Left renal cortex interstitium (tissue), 4 donors: ENCODE results near the gene IQCK. TPM values are rescaled to one million over a fixed set of nuclear protein-coding genes. Genes with fewer than 3 reads are reported as not detected.

Source experiments
- DNase-seq, 4 donors: peaks; one replicate each; pipeline ENCODE4 v3.0.0-alpha.2; 2013; ENCODE audit warnings: low read depth in 4 of 4, low spot score in 2 of 4, missing footprints in 1 of 4
- polyA plus RNA-seq, 4 donors: library from polyadenylated mRNA; unstranded; fragments of 120-200 nt; gene quantifications; one replicate each; pipeline ENCODE4 v1.2.1, GENCODE V29; 2013; ENCODE audit not compliant: insufficient read length in 4 of 4

IQCK gene
- polyA plus RNA-seq, 4 donors, result 44.7 to 49.6 (median 46.6) TPM

DNA sequence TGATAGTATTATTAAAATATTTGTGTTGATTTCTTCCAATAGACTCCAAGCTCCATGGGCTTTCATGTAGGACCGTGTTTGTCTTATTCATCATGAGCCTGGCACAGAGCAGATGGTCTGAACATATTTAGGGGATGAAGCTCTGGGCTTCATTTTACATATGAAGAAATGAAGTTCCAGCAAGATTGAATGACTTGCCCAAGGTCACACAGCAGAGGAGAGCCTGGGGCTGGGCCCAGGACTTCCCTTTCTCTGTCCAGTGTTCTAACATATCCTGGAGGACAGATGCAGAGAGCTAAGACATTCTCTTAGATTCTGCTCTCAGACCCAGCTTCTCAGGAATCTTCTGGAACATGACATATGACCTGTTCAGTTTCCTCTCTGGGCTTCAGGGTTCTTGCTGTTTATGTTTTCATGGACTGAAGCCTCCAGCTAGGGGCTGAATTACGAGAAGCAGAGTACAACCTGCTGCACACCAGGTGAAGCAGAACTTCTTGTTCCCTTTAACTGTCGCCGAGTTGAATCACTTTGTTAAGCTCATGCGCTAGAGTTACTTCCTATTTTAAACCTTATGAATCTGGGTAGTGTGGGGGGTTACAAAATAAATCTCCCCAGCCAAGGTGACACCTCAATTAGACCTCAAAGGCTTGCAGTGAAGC is 113.0 kb downstream of the IQCK start:
- no peak for DNase-seq

GRCh38 chr16:19831678-19832077 is 113.6 kb downstream of the IQCK start:
- no peak for DNase-seq

GRCh38 chr16:19833176-19833575 is 115.1 kb downstream of the IQCK start:
- DNase-seq, result no peak

DNA sequence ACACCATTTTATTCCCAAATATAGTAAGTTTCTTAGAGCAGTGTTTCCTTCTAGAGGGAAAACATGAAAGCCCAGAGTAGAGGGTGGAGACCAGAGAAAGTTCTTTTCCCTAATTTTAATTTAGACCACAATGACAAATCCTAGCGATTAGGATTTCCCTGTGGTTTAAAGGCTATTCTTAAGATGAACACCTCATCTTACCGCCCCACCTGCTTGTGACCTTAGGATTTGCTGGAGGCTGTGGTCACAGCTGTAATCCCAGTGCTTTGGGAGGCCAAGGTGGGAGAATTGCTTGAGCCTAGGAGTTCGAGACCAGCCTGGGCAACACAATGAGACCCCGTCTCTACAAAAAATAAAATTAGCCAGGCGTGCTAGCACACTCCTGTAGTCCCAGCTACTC is 115.5 kb downstream of the IQCK start:
- no peak for DNase-seq

- no peak for DNase-seq
Measured at GRCh38 chr16:19835196-19835595, 117.1 kb downstream of the IQCK start.

DNA sequence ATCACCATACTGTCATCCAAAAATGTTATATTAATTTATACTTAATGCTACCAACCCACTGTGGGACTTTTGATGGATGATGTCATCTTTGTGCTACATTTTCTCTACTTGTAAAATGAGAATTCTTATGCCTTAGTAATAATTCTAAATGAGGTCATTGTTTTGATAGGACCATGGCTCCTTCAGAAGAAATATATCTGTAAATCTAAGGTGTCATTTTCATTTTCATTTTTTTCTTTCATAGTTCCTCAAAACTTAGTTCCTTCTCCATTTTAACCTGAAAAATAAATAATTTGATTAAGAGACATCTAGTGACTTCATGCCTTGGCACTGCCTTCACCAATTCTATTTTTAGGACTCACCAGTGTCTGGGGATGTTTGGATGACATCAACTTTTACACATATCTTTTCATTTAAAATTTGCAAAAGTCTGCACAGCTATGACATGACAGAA is 117.9 kb downstream of the IQCK start:
- no peak for DNase-seq

- DNase-seq, result no peak
Measured at GRCh38 chr16:19837331-19837980, 119.4 kb downstream of the IQCK start.

DNA sequence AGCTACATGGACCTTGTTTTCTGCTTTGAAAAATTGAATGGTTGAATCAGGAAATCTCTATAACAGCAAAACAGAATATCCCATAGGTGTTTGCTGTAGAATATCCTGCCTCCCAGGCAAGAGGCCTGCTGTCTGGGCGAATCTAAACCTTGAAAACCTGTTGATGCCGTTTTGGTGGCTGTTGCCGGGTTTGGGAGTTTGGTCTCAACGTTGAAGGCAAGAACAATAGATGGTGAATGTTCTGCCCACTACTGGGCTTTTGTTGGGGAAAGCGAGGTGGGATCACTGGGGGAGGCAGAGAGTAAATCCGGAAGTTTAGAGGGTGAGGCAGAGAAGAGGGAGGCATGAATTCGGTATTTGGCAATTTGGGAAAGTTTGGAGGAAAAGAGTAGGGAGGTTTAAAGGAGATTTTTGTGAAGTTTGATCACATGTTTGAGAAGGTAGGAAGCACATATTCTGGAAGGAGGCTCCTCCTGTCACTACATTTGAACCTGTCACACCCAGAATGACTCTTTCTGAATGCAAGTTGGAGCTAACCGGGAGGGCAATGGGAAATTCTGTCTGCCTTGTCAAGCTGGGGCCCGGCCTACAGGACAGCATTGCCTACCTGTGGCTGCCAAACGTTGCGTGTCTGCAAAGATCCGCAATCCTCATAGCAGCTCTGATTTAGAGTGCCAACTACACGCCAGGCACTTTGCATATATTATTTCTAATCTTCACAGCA is 120.1 kb downstream of the IQCK start:
- DNase-seq, result no peak

DNA sequence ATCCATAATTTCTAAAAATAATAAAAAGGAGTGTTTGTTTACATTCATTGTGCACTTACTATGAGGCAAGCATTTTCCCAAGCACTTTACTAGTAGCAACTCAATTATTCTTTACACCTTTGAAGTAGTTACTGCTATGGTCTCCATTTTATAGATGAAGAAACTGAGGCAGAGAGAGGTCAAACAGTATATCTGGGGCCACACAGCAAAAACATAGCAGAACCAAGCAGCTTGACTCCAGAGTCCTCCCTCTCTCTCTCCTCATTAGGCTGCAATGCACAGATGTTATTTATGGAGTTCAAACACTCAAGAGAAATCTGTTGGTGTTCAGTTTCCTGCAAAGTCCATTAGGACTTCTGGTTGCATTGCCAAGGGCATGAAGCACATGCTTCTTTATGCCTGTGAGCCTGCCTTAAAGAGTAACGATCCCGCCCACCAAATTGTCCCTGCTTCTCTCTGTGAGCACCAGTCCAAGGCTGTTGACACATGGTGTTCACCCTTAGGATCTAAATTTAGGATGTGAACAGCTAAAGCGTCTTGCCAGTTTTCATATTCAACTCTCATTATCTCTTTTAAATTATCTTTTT is 122.5 kb downstream of the IQCK start:
- DNase-seq, result no peak

DNA sequence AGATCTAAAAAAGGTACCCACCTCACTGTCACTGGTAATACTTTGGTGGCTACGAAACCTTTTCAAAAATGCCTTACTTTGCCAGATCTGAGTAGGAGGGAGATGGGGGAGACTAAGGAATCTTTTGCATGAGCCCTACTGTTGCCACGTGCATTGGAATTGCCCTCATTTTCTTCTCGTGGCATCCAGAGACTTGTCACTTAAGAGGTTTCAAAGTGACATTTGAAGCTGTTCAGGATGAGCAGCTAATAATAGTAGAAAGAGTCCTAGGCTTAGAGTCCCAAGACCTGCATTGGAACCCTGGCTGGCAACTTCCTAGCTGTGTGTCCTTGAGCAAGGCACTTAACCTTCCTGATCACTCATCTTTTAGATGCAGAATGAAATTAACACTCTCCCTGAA is 123.1 kb downstream of the IQCK start:
- no peak for DNase-seq

GRCh38 chr16:19842426-19843157 is 124.5 kb downstream of the IQCK start:
- no peak for DNase-seq

DNA sequence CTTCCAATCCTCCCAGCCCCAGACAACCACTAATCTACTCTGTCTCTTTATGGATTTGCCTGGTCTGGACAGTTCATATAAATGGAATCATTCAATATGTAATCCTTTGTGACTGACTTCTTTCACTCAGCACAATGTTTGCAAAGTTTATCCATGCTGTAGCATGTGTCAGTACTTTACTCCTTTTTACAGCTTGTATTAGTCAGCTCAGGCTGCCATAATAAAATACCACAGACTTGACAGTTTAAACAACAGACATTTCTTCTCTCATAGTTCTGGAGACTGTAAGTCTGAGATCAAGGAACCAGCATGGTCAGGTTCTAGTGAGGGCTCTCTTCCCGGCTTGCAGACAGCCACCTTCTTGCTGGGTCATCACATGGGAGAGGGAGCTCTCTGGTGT is 125.3 kb downstream of the IQCK start:
- DNase-seq, result no peak

DNA sequence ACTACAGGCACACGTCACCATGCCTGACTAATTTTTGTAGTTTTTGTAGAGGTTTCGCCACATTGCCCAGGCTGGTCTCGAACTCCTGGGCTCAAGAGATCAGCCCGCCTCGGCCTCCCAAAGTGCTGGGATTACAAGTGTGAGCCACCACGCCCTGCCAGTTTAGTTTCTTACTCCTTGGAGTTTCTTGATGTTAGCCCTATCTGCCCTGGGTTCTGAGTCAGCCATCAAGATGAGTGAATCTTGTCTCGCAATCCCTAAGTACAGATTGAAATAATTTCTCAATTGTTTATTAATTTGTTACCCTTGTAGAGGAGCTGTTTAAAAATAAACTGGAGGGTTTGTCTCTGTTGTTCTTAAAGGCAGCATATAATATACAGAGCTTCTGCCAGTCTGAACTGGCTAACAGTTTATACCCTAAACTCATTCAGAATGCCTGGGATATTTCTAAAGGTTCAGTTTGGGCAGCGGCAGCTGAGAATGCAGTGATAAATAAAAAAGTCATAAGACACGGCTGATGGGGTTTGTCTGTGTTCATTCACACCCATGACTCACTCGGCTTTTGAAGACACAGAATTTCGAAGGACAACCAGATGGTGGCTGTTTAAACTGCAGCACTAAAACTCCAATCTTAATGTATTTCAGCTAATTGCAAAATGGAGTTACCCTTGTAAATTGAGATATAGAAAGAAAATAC is 127.0 kb downstream of the IQCK start:
- no peak for DNase-seq

DNA sequence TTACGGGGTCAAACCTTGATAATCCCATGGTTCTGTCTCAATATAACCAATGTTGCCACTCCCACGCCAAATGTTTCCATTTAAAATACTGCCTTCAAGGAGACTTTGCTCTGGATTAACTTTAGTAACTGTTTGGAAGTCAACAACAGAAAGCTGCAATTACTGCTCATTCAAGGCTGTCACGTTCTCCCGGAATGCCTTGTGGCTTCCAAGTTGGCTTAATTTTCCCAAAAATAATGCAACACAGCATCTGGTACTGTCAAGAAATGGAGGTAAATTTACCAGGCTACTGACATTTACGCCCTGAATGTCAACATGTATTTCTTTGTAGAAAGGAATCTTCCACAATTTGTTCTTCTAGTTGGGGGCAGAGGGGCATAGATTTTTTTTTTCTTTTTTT is 128.4 kb downstream of the IQCK start:
- no peak for DNase-seq

DNA sequence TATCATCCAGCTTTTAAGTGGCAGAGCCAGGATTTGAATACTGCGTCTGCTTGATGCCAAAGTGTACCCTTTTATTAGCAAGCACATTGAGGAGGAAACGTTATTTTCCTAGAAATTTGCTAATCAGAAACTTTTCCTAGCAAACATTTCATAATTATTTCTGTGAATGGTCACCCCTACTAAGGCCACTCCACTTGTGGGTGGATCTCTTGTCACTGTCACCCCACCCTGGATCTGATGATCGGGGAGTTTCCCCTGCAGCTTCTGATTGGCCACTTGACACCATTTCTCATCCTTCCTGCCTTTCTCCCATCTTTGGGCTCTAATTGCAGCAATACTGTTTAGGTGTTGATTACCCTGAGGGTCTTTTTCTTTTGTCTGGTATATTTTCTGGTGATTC is 130.7 kb downstream of the IQCK start:
- DNase-seq, result no peak

DNA sequence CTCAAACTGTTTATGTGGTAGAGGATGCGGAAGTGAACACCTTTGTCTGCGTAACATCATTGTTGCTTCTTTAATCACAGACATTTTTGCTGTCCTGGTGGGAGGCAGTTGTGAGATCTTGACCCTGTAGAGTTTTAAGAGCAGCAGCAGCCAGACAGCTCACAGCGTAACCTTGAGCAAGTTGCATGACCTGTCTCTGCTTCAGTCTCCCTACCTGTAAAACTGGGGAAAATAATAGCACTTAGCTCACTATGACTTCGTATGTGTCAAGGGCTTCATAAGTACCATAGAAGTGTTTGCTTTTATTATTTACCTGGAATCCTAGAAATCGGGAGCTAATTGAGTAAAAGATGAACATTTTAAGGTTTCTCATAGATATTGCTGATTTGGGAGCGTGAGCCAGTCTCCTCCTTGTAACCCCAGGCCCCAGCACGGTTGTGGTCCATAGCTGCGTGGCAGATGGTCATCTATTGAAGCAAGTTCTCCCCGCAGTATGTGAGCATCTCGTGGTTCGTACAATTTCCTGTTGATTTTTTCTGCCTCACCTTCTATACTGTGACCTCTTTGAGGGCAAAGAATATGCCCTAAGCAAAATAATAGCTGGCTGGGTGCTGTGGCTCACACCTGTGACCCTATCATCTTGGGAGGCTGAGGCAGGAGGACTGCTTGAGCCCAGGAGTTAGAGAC is 132.2 kb downstream of the IQCK start:
- no peak for DNase-seq

DNA sequence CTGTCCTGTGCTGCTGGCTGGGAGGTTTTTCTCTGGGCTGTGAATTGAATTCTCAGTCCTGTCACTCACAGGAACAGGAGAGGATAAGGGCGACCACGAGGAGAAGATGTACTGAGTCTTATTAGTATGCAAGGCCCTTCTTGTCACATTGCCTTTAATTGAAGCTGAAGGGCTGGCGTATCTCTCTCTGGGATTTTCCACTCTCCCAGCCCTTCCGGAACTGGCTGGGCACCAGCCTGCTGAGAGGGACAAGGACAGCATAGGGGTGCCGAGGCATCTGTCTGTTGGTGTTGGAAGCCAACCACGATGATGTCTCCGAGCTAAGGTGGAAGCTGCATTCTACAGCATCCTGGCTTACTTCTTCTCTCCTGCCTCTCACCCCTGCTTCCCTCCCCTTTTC is 133.4 kb downstream of the IQCK start:
- DNase-seq, result no peak

DNA sequence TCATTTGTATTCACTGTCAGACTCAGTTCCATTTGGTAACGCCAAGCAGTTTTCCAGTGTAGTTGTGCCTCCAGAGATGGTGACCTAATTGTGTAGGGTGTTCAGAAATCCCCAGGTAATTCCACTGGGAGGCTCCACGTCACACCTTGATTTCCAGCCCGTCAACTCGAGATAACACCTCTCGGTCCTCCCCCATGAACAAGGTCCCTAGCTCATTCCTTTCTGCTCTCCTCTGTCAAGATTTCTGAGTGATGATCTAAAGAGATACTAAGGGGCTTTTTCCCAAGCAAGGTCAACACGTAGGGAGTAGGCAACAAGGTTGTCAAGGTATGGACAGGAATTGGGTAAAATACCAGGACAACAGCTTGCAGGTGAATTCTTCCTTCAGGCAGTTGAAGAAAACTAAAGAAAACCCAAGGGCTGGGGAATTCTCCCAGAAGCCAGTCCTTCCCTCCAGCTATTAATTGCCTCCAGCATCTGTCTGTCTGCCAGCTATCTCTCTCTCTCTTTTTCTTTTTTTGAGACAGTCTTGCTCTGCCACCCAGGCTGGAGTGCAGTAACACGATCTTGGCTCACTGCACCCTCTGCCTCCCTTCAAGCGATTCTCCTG is 135.2 kb downstream of the IQCK start:
- no peak for DNase-seq
